Mesendoderm (in vitro differentiated cells): ENCODE results near the gene TMEM72.

Experiments used
- DNase-seq: peaks from one replicate; pipeline ENCODE4 v3.0.0; 2013
- H2AK5ac ChIP-seq: 2 replicates; pipeline ENCODE4 v1.6.1; 2013; ENCODE audit warnings: low read length, inconsistent platforms
- H2BK120ac ChIP-seq: 2 replicates; pipeline ENCODE4 v1.6.1; 2013; ENCODE audit warnings: low read depth, mild to moderate bottlenecking, low read length, moderate library complexity, mixed read lengths
- H2BK15ac ChIP-seq: replicated peaks from 2 replicates; pipeline ENCODE4 v1.6.1; 2013; ENCODE audit warnings: low read depth, mild to moderate bottlenecking, moderate library complexity
- H2BK5ac ChIP-seq: 2 replicates; pipeline ENCODE4 v1.6.1; 2013; ENCODE audit warnings: low read length, inconsistent platforms
- H3K18ac ChIP-seq: 2 replicates; pipeline ENCODE4 v1.6.1; 2013; ENCODE audit warnings: mild to moderate bottlenecking, low read length, mixed read lengths
- H3K23ac ChIP-seq: one replicate; pipeline ENCODE4 v1.6.1; 2013; ENCODE audit warnings: low read length
- H3K27ac ChIP-seq: 2 replicates; pipeline ENCODE4 v1.5.1; 2013; ENCODE audit warnings: low read depth, mild to moderate bottlenecking, inconsistent platforms, low read length, moderate library complexity
- H3K27me3 ChIP-seq: 2 replicates; pipeline ENCODE4 v1.6.1; 2013; ENCODE audit warnings: low read length, control low read depth, mild to moderate bottlenecking, inconsistent platforms; ENCODE audit not compliant: insufficient read depth, poor library complexity
- H3K36me3 ChIP-seq: 2 replicates; pipeline ENCODE4 v1.6.1; 2013; ENCODE audit warnings: low read length, inconsistent platforms; ENCODE audit not compliant: control insufficient read depth, insufficient read depth
- H3K4ac ChIP-seq: one replicate; pipeline ENCODE4 v1.6.1; 2013; ENCODE audit warnings: low read depth, mild to moderate bottlenecking, low read length, moderate library complexity
- H3K4me1 ChIP-seq: 2 replicates; pipeline ENCODE4 v1.6.1; 2013; ENCODE audit warnings: low read depth, low read length, inconsistent platforms; ENCODE audit not compliant: control insufficient read depth
- H3K4me2 ChIP-seq: 2 replicates; pipeline ENCODE4 v1.6.1; 2013; ENCODE audit warnings: low read length
- H3K4me3 ChIP-seq: 2 replicates; pipeline ENCODE4 v1.5.1; 2013; ENCODE audit warnings: mild to moderate bottlenecking, low read length
- H3K56ac ChIP-seq: one replicate; pipeline ENCODE4 v1.6.1; 2013; ENCODE audit warnings: low read length
- H3K79me1 ChIP-seq: 2 replicates; pipeline ENCODE4 v1.6.1; 2013; ENCODE audit warnings: low read length, inconsistent platforms
- H3K79me2 ChIP-seq: 2 replicates; pipeline ENCODE4 v1.6.1; 2013; ENCODE audit warnings: mild to moderate bottlenecking, low read length; ENCODE audit not compliant: control insufficient read depth, insufficient read depth
- H3K9ac ChIP-seq: 2 replicates; pipeline ENCODE4 v1.6.1; 2013; ENCODE audit warnings: low read length, inconsistent platforms
- H4K5ac ChIP-seq: one replicate; pipeline ENCODE4 v1.6.1; 2013; ENCODE audit warnings: low read length
- H4K8ac ChIP-seq: one replicate; pipeline ENCODE4 v1.6.1; 2013; ENCODE audit warnings: low read depth, mild to moderate bottlenecking, control low read depth, low read length, moderate library complexity
- WGBS: extraction: QIAGEN DNeasy Blood & Tissue Kit; methylation state at CpG from one replicate; pipeline ENCODE4 v1.1.7; 2013; ENCODE audit warnings: low lambda C conversion rate, missing lambda C conversion rate; ENCODE audit not compliant: insufficient coverage; ENCODE audit errors: extremely low coverage; 5-methylcytosine and 5-hydroxymethylcytosine counted together

The TMEM72 gene

DNA sequence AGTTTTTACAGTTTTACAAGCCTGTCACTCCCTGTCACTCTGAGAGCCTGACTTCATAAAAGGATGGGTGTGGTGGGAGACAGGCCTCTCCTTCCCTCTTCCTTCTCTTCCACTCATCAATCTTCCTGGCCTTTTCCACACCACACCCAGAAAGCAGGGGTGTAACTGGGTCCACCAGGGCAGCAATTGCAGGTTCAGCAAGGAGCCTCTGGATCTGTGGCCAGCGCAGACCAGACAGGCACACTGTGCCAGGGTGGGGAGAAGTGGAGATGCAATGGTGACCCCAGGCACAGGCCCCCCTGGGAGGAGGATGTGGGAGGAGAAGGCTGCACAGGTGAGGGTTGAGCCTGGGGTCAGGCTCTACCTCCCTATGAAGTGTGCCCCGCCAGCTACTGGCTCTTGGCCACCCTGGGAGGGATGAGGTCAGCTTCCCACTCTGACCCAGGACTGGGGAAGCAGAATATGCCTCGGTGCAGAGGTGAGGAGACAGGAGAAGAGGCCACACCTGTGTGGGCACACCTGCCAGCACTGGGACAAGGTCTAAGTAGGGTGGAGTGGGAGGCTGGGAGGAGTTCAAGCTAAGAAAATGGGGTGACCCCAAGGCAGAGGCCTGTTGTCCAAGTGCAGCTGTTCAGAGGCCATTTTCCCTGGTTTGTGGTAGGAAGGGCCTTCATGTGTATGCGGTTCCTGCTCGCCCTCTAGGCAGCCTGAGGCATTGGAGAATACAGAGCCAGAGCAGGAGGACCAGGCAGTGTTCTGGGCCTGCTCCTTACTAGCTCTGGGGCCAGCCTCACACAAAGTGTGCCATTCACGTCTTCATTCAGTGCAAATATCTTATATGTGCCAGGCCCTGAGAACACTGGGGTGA is 20.2 kb upstream of the TMEM72 start:
- H3K79me1 ChIP-seq: no peaks in the 10 kb centered on the region
- DNase-seq: no peak

GRCh38 chr10:44891721-44892120 is 19.4 kb upstream of the TMEM72 start:
- Histone ChIP-seq H4K5ac (no peak overlapping the region), H2BK5ac (no peak overlapping the region), H3K4ac (no peak overlapping the region), H3K4me2 (no peak overlapping the region), H3K4me1 (no peaks in the 10 kb centered on the region), H3K79me1 (no peaks in the 10 kb centered on the region), H3K56ac (no peak overlapping the region), H3K27me3 (no peaks in the 10 kb centered on the region), H2BK120ac (no peak overlapping the region), H3K9ac (no peak overlapping the region), H3K27ac (no peak overlapping the region), H3K79me2 (no peaks in the 10 kb centered on the region), H2BK15ac (no peak overlapping the region), H4K8ac (no peak overlapping the region), H3K18ac (no peak overlapping the region), H3K36me3 (no peaks in the 10 kb centered on the region), H3K23ac (no peak overlapping the region), H2AK5ac (no peak overlapping the region), H3K4me3 (no peak overlapping the region)
- WGBS: no CpG with 5 or more reads among the region's 1 CpG
- no peak for DNase-seq

More for the DNA sequence above, 20.2 kb upstream of the TMEM72 start:
- no peaks in the 10 kb centered on the region for H3K79me2 ChIP-seq
- no peaks in the 10 kb centered on the region for H3K36me3 ChIP-seq
- no peak overlapping the region for H3K4me3 ChIP-seq
- WGBS: no CpG with 5 or more reads among the region's 6 CpGs
- H3K18ac ChIP-seq: no peak overlapping the region
- no peak overlapping the region for H2BK120ac ChIP-seq
- H3K4me1 ChIP-seq: no peaks in the 10 kb centered on the region
- no peak overlapping the region for H4K8ac ChIP-seq
- no peak overlapping the region for H2AK5ac ChIP-seq
- no peak overlapping the region for H4K5ac ChIP-seq
- H3K9ac ChIP-seq: no peak overlapping the region
- H2BK5ac ChIP-seq: no peak overlapping the region
- no peak overlapping the region for H3K23ac ChIP-seq
- H3K27ac ChIP-seq: no peak overlapping the region
- no peak overlapping the region for H2BK15ac ChIP-seq
- no peak overlapping the region for H3K4me2 ChIP-seq
- H3K27me3 ChIP-seq: no peaks in the 10 kb centered on the region
- H3K4ac ChIP-seq: no peak overlapping the region
- no peak overlapping the region for H3K56ac ChIP-seq

- H3K4me2 ChIP-seq: no peak overlapping the region
- H4K8ac ChIP-seq: no peak overlapping the region
- H2BK120ac ChIP-seq: no peak overlapping the region
- no peak overlapping the region for H3K18ac ChIP-seq
- no peak overlapping the region for H2BK5ac ChIP-seq
- H3K27ac ChIP-seq: no peak overlapping the region
- H3K4ac ChIP-seq: no peak overlapping the region
- no peak overlapping the region for H4K5ac ChIP-seq
- H3K79me1 ChIP-seq: no peaks in the 10 kb centered on the region
- H2BK15ac ChIP-seq: no peak overlapping the region
- no peak overlapping the region for H2AK5ac ChIP-seq
- H3K4me1 ChIP-seq: no peaks in the 10 kb centered on the region
- H3K36me3 ChIP-seq: no peaks in the 10 kb centered on the region
- no peaks in the 10 kb centered on the region for H3K27me3 ChIP-seq
- no peak for DNase-seq
- H3K4me3 ChIP-seq: no peak overlapping the region
- WGBS: no CpG with 5 or more reads among the region's 5 CpGs
- H3K23ac ChIP-seq: no peak overlapping the region
- H3K56ac ChIP-seq: no peak overlapping the region
- no peak overlapping the region for H3K9ac ChIP-seq
- no peaks in the 10 kb centered on the region for H3K79me2 ChIP-seq
Observed at GRCh38 chr10:44893604-44894468, 17.3 kb upstream of the TMEM72 start.

- Histone ChIP-seq H3K9ac (no peak overlapping the region), H3K4ac (no peak overlapping the region), H3K27ac (no peak overlapping the region), H2AK5ac (no peak overlapping the region), H4K8ac (no peak overlapping the region), H3K79me2 (no peaks in the 10 kb centered on the region), H3K27me3 (no peaks in the 10 kb centered on the region), H3K4me2 (no peak overlapping the region), H3K18ac (no peak overlapping the region), H2BK15ac (no peak overlapping the region), H3K36me3 (no peaks in the 10 kb centered on the region), H3K56ac (no peak overlapping the region), H4K5ac (no peak overlapping the region), H3K23ac (no peak overlapping the region), H3K4me1 (no peaks in the 10 kb centered on the region), H2BK120ac (no peak overlapping the region), H2BK5ac (no peak overlapping the region), H3K4me3 (no peak overlapping the region), H3K79me1 (no peaks in the 10 kb centered on the region)
- DNase-seq: no peak
- no CpG with 5 or more reads among the region's 4 CpGs for WGBS
Observed at GRCh38 chr10:44894691-44895090, 16.4 kb upstream of the TMEM72 start.

- no peak overlapping the region for H2BK5ac ChIP-seq
- H3K4me1 ChIP-seq: no peaks in the 10 kb centered on the region
- H3K36me3 ChIP-seq: no peaks in the 10 kb centered on the region
- WGBS: no CpG with 5 or more reads among the region's 5 CpGs
- H3K23ac ChIP-seq: no peak overlapping the region
- DNase-seq: no peak
- H4K8ac ChIP-seq: no peak overlapping the region
- H3K4me3 ChIP-seq: no peak overlapping the region
- no peak overlapping the region for H3K4ac ChIP-seq
- H4K5ac ChIP-seq: no peak overlapping the region
- H3K27ac ChIP-seq: no peak overlapping the region
- no peak overlapping the region for H2BK120ac ChIP-seq
- H3K18ac ChIP-seq: no peak overlapping the region
- H3K27me3 ChIP-seq: no peaks in the 10 kb centered on the region
- no peak overlapping the region for H2BK15ac ChIP-seq
- no peak overlapping the region for H3K9ac ChIP-seq
- no peaks in the 10 kb centered on the region for H3K79me1 ChIP-seq
- H3K56ac ChIP-seq: no peak overlapping the region
- no peak overlapping the region for H3K4me2 ChIP-seq
- no peaks in the 10 kb centered on the region for H3K79me2 ChIP-seq
- H2AK5ac ChIP-seq: no peak overlapping the region
Observed at GRCh38 chr10:44895280-44895679, 15.9 kb upstream of the TMEM72 start.
